ENCODE measurements around the gene ST6GALNAC5. TPM values are rescaled to one million over a fixed set of nuclear protein-coding genes. Genes with fewer than 3 reads are reported as not detected.

The ST6GALNAC5 gene
- total RNA-seq, 4 donors from 2014 or later = 0.27 to 5.7 (median 1.4) TPM

DNA sequence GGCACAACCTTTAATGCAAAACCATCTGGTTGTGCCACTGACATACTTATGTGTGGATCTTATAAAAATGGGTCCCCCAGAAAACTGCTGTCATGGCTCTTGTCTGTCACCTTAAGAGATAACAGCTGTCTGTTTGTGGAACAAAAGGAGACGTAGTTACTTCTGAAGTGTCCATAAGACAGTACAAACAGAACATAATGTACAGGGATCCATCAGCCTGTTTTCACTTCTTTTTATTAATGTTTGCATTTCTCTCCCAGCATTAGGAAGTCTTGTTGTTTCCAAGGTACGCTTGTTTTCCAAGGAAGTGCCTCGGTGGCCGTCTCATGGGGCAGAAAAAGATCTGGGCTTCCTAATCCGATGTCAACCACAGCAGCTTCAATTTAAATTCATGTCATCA, 11.2 kb upstream of the ST6GALNAC5 start:
- no peak for DNase-seq
- Histone ChIP-seq H3K27ac (no peak overlapping the region), H3K36me3 (no peaks in the 10 kb centered on the region), H3K27me3 (no peaks in the 10 kb centered on the region), H3K9me3 (no peaks in the 10 kb centered on the region), H3K4me1 (no peaks in the 10 kb centered on the region), H3K4me3 (no peak overlapping the region)
- no peak for TF ChIP-seq POLR2A (IDR thresholded peaks at IDR 0.05)
- TF ChIP-seq, protein P1, sequence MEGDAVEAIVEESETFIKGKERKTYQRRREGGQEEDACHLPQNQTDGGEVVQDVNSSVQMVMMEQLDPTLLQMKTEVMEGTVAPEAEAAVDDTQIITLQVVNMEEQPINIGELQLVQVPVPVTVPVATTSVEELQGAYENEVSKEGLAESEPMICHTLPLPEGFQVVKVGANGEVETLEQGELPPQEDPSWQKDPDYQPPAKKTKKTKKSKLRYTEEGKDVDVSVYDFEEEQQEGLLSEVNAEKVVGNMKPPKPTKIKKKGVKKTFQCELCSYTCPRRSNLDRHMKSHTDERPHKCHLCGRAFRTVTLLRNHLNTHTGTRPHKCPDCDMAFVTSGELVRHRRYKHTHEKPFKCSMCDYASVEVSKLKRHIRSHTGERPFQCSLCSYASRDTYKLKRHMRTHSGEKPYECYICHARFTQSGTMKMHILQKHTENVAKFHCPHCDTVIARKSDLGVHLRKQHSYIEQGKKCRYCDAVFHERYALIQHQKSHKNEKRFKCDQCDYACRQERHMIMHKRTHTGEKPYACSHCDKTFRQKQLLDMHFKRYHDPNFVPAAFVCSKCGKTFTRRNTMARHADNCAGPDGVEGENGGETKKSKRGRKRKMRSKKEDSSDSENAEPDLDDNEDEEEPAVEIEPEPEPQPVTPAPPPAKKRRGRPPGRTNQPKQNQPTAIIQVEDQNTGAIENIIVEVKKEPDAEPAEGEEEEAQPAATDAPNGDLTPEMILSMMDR (IDR thresholded peaks at IDR 0.05) = no peak
- 50 to 68% methylated on average over 5 of the region's 5 CpGs for WGBS, 2 donors
- intact Hi-C loops (cut with DNase I) = no loop called here

DNA sequence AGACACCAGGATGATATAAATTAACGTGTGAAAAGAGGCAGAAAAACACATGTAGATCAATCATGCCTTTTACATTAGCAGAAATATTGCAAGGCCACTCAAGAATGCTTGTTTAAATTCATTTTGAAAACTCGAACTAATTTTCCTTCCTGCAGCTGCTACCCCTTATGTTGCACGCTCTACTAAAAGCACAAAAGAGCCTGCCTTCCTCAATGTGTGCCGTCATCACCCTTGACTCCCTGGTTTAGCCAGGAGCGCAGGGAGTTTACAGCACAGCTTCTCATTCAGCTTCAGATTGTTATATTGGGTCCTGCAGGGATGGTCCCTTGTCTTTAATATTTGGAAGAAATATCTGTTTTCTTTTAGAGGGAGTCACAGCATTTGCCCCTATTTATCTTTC, 10.1 kb upstream of the ST6GALNAC5 start:
- TF ChIP-seq, protein P1 (IDR thresholded peaks at IDR 0.05) = no peak
- TF ChIP-seq POLR2A (IDR thresholded peaks at IDR 0.05) = no peak
- intact Hi-C loops (cut with DNase I) = no loop called here
- 67 to 72% methylated on average over 5 of the region's 5 CpGs for WGBS, 2 donors
- Histone ChIP-seq H3K27ac (no peak overlapping the region), H3K27me3 (no peaks in the 10 kb centered on the region), H3K4me1 (no peaks in the 10 kb centered on the region), H3K9me3 (no peaks in the 10 kb centered on the region), H3K4me3 (no peak overlapping the region), H3K36me3 (no peaks in the 10 kb centered on the region)
- DNase-seq = no peak

DNA sequence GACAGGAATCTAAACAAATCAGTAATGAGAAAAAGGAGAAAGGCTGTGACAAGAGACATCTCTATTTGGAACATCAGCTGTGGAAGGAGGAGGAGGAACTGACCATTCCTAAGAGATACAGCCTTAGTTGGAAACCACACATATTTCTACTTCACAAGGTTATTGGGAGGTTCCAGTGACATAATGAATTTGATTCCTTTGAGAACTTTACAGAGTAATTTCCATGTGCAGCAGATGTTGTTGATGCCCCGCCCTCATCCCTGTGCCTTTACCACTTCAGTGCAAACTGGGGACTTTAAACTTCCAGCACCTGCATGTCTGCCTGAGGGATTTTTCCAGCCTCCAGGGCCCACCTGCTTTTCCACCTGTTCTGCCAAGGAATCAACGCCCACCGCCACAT, 9.3 kb upstream of the ST6GALNAC5 start:
- 86 to 92% methylated on average over 3 of the region's 3 CpGs for WGBS, 2 donors

DNA sequence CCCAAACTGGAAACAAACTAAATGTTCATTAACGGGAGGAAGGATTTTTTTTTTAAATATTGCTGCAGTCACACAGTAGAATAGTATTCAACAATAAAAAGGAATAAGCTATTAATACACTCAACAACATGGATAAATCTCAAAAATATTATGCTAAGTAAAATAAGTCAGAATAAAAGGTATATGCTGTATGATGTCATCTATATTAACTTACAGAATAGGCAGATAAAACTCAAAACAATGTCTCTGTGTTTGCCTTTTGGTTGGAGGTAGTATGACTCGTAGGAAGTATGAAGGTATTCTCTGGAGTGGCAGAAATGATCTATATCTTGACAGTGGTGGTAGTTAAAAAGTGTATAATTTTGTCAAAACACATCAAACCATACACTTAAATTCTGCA, 6.1 kb upstream of the ST6GALNAC5 start:
- no peak overlapping the region for H3K4me3 ChIP-seq
- no peaks in the 10 kb centered on the region for H3K9me3 ChIP-seq
- no peak for DNase-seq
- TF ChIP-seq, protein P1 (IDR thresholded peaks at IDR 0.05) = no peak
- TF ChIP-seq POLR2A (IDR thresholded peaks at IDR 0.05) = no peak
- no peak overlapping the region for H3K27ac ChIP-seq
- no peaks in the 10 kb centered on the region for H3K36me3 ChIP-seq
- no peaks in the 10 kb centered on the region for H3K4me1 ChIP-seq
- 58 to 74% methylated on average over 2 of the region's 2 CpGs for WGBS, 2 donors
- peaks cover 0 to 30% (median 0%) of the 10 kb centered on the region in 4 donors for H3K27me3 ChIP-seq
- intact Hi-C loops (cut with DNase I) = no loop called here

More for the DNA sequence above, 9.3 kb upstream of the ST6GALNAC5 start:
- TF ChIP-seq, protein P1 (IDR thresholded peaks at IDR 0.05) = no peak
- TF ChIP-seq POLR2A (IDR thresholded peaks at IDR 0.05) = no peak
- no peaks in the 10 kb centered on the region for H3K4me1 ChIP-seq
- no peak overlapping the region for H3K27ac ChIP-seq
- no peak overlapping the region for H3K4me3 ChIP-seq
- H3K36me3 ChIP-seq = no peaks in the 10 kb centered on the region
- DNase-seq = no peak
- H3K27me3 ChIP-seq = peaks cover 0 to 3% (median 0%) of the 10 kb centered on the region in 4 donors
- intact Hi-C loops (cut with DNase I) = no loop called here
- H3K9me3 ChIP-seq = no peaks in the 10 kb centered on the region

DNA sequence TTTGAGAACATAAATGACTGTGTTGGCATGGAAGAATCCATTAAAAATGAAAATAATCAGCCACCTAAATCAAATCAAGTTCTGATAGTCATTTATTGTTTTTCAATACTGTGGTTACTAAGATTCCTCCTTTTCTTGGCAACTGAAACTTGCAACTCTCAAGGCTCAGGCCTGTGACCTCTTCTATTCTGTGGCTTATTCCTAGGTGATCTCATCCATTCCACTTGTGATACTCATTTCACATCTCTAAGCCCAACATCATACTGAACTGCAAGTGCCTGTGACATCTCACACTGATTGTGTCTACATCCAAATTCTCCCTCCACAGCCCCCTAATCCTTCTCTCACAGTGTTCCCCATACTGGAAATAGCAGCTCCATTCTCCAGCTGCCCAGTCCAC, 4.8 kb upstream of the ST6GALNAC5 start:
- Histone ChIP-seq H3K9me3 (no peaks in the 10 kb centered on the region), H3K36me3 (no peaks in the 10 kb centered on the region), H3K27ac (no peak overlapping the region), H3K27me3 (peaks cover 0 to 43% (median under 1%) of the 10 kb centered on the region in 4 donors), H3K4me3 (no peak overlapping the region), H3K4me1 (peaks cover 0 to 5% (median 3%) of the 10 kb centered on the region in 3 donors)
- no peak for TF ChIP-seq POLR2A (IDR thresholded peaks at IDR 0.05)
- TF ChIP-seq, protein P1 (IDR thresholded peaks at IDR 0.05) = no peak
- intact Hi-C loops (cut with DNase I) = no loop called here
- no peak for DNase-seq
